Body of pancreas (tissue), 4 donors: ENCODE data around the gene PKP2.

ENCODE experiments used
- POLR2A ChIP-seq, 3 donors: fragments of 450-650 bp; IDR thresholded peaks; one replicate each; pipeline ENCODE4 v1.6.1; 2016; ENCODE audit warnings: antibody characterized with exemption in 3 of 3, mild to moderate bottlenecking in 2 of 3
- TF ChIP-seq, protein P1 (sequence below), 7 experiments: fragments of 450-650 bp in 4 of 7; fragments of 200-600 bp in 3 of 7; sonication (generic) in 3 of 7; IDR thresholded peaks; one replicate each; pipeline ENCODE4 v1.5.1; 2016 to 2019; ENCODE audit warnings: antibody characterized with exemption in 7 of 7

DNA sequence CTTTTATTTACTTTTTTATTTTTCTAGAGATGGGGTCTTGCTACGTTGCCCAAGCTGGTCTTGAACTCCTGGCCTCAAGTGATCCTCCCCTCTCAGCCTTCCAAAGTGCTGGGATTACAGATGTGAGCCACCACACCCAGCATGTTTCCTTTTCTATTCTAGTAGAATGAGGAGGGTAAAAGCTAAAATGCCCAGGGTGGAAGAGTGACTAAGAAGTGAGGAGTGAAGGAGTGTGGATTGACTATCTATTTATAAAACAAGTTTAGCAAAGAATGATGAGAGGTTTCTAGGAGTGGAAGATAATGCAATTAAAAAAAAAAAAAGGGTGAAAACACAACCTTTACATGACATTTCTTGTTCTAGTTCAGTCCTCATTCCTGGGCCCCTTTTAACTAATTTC lies 29.8 kb upstream of the PKP2 start:
- TF ChIP-seq, protein P1, sequence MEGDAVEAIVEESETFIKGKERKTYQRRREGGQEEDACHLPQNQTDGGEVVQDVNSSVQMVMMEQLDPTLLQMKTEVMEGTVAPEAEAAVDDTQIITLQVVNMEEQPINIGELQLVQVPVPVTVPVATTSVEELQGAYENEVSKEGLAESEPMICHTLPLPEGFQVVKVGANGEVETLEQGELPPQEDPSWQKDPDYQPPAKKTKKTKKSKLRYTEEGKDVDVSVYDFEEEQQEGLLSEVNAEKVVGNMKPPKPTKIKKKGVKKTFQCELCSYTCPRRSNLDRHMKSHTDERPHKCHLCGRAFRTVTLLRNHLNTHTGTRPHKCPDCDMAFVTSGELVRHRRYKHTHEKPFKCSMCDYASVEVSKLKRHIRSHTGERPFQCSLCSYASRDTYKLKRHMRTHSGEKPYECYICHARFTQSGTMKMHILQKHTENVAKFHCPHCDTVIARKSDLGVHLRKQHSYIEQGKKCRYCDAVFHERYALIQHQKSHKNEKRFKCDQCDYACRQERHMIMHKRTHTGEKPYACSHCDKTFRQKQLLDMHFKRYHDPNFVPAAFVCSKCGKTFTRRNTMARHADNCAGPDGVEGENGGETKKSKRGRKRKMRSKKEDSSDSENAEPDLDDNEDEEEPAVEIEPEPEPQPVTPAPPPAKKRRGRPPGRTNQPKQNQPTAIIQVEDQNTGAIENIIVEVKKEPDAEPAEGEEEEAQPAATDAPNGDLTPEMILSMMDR (IDR thresholded peaks at IDR 0.05), result no peak
- no peak for TF ChIP-seq POLR2A (IDR thresholded peaks at IDR 0.05)
